ENCODE data around the gene GUK1. TPM values are rescaled to one million over a fixed set of nuclear protein-coding genes. Genes with fewer than 3 reads are reported as not detected.
A peak's percentile ranks its signal among the peaks of the same experiment; 100 is the strongest.
"Not testable (repeated sequence)": the region's sequence is repeated elsewhere in the genome, so short reads cannot be mapped to it uniquely, and the experiment has no call there.

GUK1 gene
- total and polyA plus RNA-seq, 4 experiments from 2014 or later: 179 to 488 (median 283) TPM

GRCh38 chr1:228108055-228108690 lies 31.9 kb upstream of the GUK1 start:
- Histone ChIP-seq H3K4me3 (ENCODE audit: low read length in 2 of 2) (peak overlapping the region; percentile 59 to 68), H3K27ac (ENCODE audit: low read depth, low read length) (peak overlapping the region; percentile 92), H3K4me1 (ENCODE audit: insufficient read depth, low read length) (peaks cover 29% of the 10 kb centered on the region), H3K27me3 (ENCODE audit: insufficient read depth, low read length) (no peaks in the 10 kb centered on the region), H3K36me3 (ENCODE audit: insufficient read depth, low read length) (peaks cover 12% of the 10 kb centered on the region), H3K9me3 (ENCODE audit: control insufficient read depth in 1 of 2, low read length in 2 of 2) (no peaks in the 10 kb centered on the region)
- Mint-ChIP-seq H3K27me3 (no peaks in the 10 kb centered on the region), H3K27ac (peak overlapping the region; percentile 83 to 98 (median 94)), H3K4me1 (peaks cover 9 to 57% (median 32%) of the 10 kb centered on the region in 4 donors), H3K9me3 (peaks cover 0 to 5% (median 0%) of the 10 kb centered on the region in 8 donors), H3K4me3 (peak overlapping the region; percentile 89 to 98 (median 94)), H3K36me3 (peaks cover 0 to 22% of the 10 kb centered on the region in 2 donors)
- intact Hi-C loops (cut with micrococcal nuclease): loop anchor here (5.0 kb wide), 1 partner anchor 1399 kb away; the partner anchor contains the start of gene NUP133
- CTCF ChIA-PET (ENCODE audit: partially characterized antibody): interaction anchor here (1.8 kb wide), 1 partner anchor 347 kb away, joined by 3 read pairs; no protein-coding TSS in a partner anchor
- POLR2A ChIA-PET (ENCODE audit: partially characterized antibody): interaction anchor here (0.8 to 3.2 kb wide), 6 partner anchors 8 to 58 kb away, joined by 4 to 33 read pairs (median 16); partner anchors contain the start of genes ARF1, GUK1 and IBA57
- DNase-seq: no peak

- peaks cover 0 to 1% (median 0%) of the 10 kb centered on the region in 8 donors for H3K9me3 Mint-ChIP-seq
- no peaks in the 10 kb centered on the region for H3K27me3 Mint-ChIP-seq
- no peaks in the 10 kb centered on the region for H3K9me3 ChIP-seq (ENCODE audit: control insufficient read depth in 1 of 2, low read length in 2 of 2)
- ChIA-PET POLR2A (ENCODE audit: partially characterized antibody) (interaction anchor here (0.8 to 3.2 kb wide), 5 partner anchors 9 to 57 kb away, joined by 4 to 33 read pairs (median 18); partner anchors contain the start of genes ARF1, GUK1 and IBA57), CTCF (ENCODE audit: partially characterized antibody) (interaction anchor here (1.8 to 3.1 kb wide), 2 partner anchors 22 to 347 kb away, joined by 3 to 14 read pairs; no protein-coding TSS in a partner anchor)
- peaks cover 9 to 51% (median 29%) of the 10 kb centered on the region in 4 donors for H3K4me1 Mint-ChIP-seq
- H3K4me3 Mint-ChIP-seq: peak overlapping the region; percentile 89 to 98 (median 94)
- H3K27ac ChIP-seq (ENCODE audit: low read depth, low read length): peak overlapping the region; percentile 92
- peaks cover 0 to 19% of the 10 kb centered on the region in 2 donors for H3K36me3 Mint-ChIP-seq
- intact Hi-C loops (cut with micrococcal nuclease): loop anchor here (1.0 to 5.0 kb wide), 5 partner anchors 26 to 1399 kb away; partner anchors contain the start of genes ARF1, GUK1 and NUP133
- H3K4me3 ChIP-seq (ENCODE audit: low read length in 2 of 2): peak overlapping the region; percentile 59 to 68
- no peaks in the 10 kb centered on the region for H3K27me3 ChIP-seq (ENCODE audit: insufficient read depth, low read length)
- DNase-seq: no peak
- peaks cover 26% of the 10 kb centered on the region for H3K4me1 ChIP-seq (ENCODE audit: insufficient read depth, low read length)
- H3K36me3 ChIP-seq (ENCODE audit: insufficient read depth, low read length): peaks cover 12% of the 10 kb centered on the region
- peak overlapping the region; percentile 92 to 98 (median 95) for H3K27ac Mint-ChIP-seq
Measured at GRCh38 chr1:228108742-228109072, 31.4 kb upstream of the GUK1 start.

- peak within 1 kb of the TSS; percentile 92 to 98 (median 95) for H3K27ac Mint-ChIP-seq
- H3K4me3 ChIP-seq (ENCODE audit: low read length in 2 of 2): peak within 1 kb of the TSS; percentile 68 to 76
- H3K9me3 Mint-ChIP-seq: peaks cover 0 to 1% (median 0%) of the 10 kb centered on the region in 8 donors
- DNase-seq: peak; percentile 97 to 99 (median 98)
- no peaks in the 10 kb centered on the region for H3K9me3 ChIP-seq (ENCODE audit: control insufficient read depth in 1 of 2, low read length in 2 of 2)
- ChIA-PET CTCF (ENCODE audit: partially characterized antibody) (interaction anchor here (0.9 to 3.1 kb wide), 6 partner anchors 21 to 346 kb away, joined by 3 to 14 read pairs (median 3); no protein-coding TSS in a partner anchor), POLR2A (ENCODE audit: partially characterized antibody) (interaction anchor here (0.7 to 3.2 kb wide), 10 partner anchors 10 to 377 kb away, joined by 3 to 33 read pairs (median 4); partner anchors contain the start of genes ARF1, GUK1, IBA57 and JMJD4)
- no peaks in the 10 kb centered on the region for H3K27me3 Mint-ChIP-seq
- peaks cover 0 to 18% of the 10 kb centered on the region in 2 donors for H3K36me3 Mint-ChIP-seq
- peaks cover 12% of the 10 kb centered on the region for H3K36me3 ChIP-seq (ENCODE audit: insufficient read depth, low read length)
- no peaks in the 10 kb centered on the region for H3K27me3 ChIP-seq (ENCODE audit: insufficient read depth, low read length)
- peaks cover 21% of the 10 kb centered on the region for H3K4me1 ChIP-seq (ENCODE audit: insufficient read depth, low read length)
- peaks cover 9 to 45% (median 26%) of the 10 kb centered on the region in 4 donors for H3K4me1 Mint-ChIP-seq
- H3K4me3 Mint-ChIP-seq: peak within 1 kb of the TSS; percentile 89 to 98 (median 94)
- H3K27ac ChIP-seq (ENCODE audit: low read depth, low read length): peak within 1 kb of the TSS; percentile 92
- intact Hi-C loops (cut with micrococcal nuclease): loop anchor here (1.0 to 5.0 kb wide), 5 partner anchors 27 to 1398 kb away; partner anchors contain the start of genes ARF1, GUK1 and NUP133
Measured at GRCh38 chr1:228109073-228109961, 30.8 kb upstream of the GUK1 start, which contains the start of gene MRPL55. MRPL55 (minus strand) TSS chr1:228109299; CDS start chr1:228108260, 1,039 bp downstream.

- intact Hi-C loops (cut with micrococcal nuclease): loop anchor here (1.0 to 5.0 kb wide), 5 partner anchors 28 to 1397 kb away; partner anchors contain the start of genes ARF1, GUK1 and NUP133
- peak overlapping the region; percentile 92 for H3K27ac ChIP-seq (ENCODE audit: low read depth, low read length)
- Mint-ChIP-seq H3K9me3 (no peaks in the 10 kb centered on the region), H3K4me3 (peak overlapping the region; percentile 89 to 98 (median 94)), H3K27ac (peak overlapping the region; percentile 79 to 98 (median 95)), H3K27me3 (no peaks in the 10 kb centered on the region), H3K36me3 (peaks cover 0 to 15% of the 10 kb centered on the region in 2 donors), H3K4me1 (peaks cover 8 to 38% (median 22%) of the 10 kb centered on the region in 4 donors)
- no peak for DNase-seq
- H3K9me3 ChIP-seq (ENCODE audit: control insufficient read depth in 1 of 2, low read length in 2 of 2): no peaks in the 10 kb centered on the region
- no peaks in the 10 kb centered on the region for H3K27me3 ChIP-seq (ENCODE audit: insufficient read depth, low read length)
- POLR2A ChIA-PET (ENCODE audit: partially characterized antibody): interaction anchor here (0.7 to 3.2 kb wide), 10 partner anchors 11 to 377 kb away, joined by 3 to 33 read pairs (median 3); partner anchors contain the start of genes ARF1, GUK1, IBA57 and JMJD4
- H3K4me1 ChIP-seq (ENCODE audit: insufficient read depth, low read length): peaks cover 21% of the 10 kb centered on the region
- peaks cover 12% of the 10 kb centered on the region for H3K36me3 ChIP-seq (ENCODE audit: insufficient read depth, low read length)
- CTCF ChIA-PET (ENCODE audit: partially characterized antibody): interaction anchor here (0.9 to 3.1 kb wide), 5 partner anchors 21 to 57 kb away, joined by 3 to 14 read pairs (median 3); no protein-coding TSS in a partner anchor
- peak overlapping the region; percentile 68 to 76 for H3K4me3 ChIP-seq (ENCODE audit: low read length in 2 of 2)
Measured at GRCh38 chr1:228109962-228110488, 30.1 kb upstream of the GUK1 start.

GRCh38 chr1:228110556-228110955 lies 29.5 kb upstream of the GUK1 start:
- H3K9me3 Mint-ChIP-seq: no peaks in the 10 kb centered on the region
- ChIA-PET POLR2A (ENCODE audit: partially characterized antibody) (interaction anchor here (0.9 to 3.2 kb wide), 5 partner anchors 21 to 376 kb away, joined by 3 to 26 read pairs (median 3); partner anchors contain the start of genes ARF1, IBA57, JMJD4 and SNAP47), CTCF (ENCODE audit: partially characterized antibody) (interaction anchor here (1.2 to 3.1 kb wide), 2 partner anchors 20 to 26 kb away, joined by 3 to 14 read pairs; no protein-coding TSS in a partner anchor)
- H3K27ac ChIP-seq (ENCODE audit: low read depth, low read length): no peak overlapping the region
- H3K36me3 ChIP-seq (ENCODE audit: insufficient read depth, low read length): peaks cover 12% of the 10 kb centered on the region
- no peaks in the 10 kb centered on the region for H3K27me3 ChIP-seq (ENCODE audit: insufficient read depth, low read length)
- peaks cover 8 to 37% (median 22%) of the 10 kb centered on the region in 4 donors for H3K4me1 Mint-ChIP-seq
- no peak for DNase-seq
- peaks cover 21% of the 10 kb centered on the region for H3K4me1 ChIP-seq (ENCODE audit: insufficient read depth, low read length)
- no peaks in the 10 kb centered on the region for H3K27me3 Mint-ChIP-seq
- intact Hi-C loops (cut with micrococcal nuclease): no loop called here
- peak overlapping the region in 2 of 7 donors; percentile 43 to 98 for H3K27ac Mint-ChIP-seq
- H3K4me3 Mint-ChIP-seq: peak overlapping the region in 1 of 8 donors; percentile 21
- H3K36me3 Mint-ChIP-seq: peaks cover 0 to 15% of the 10 kb centered on the region in 2 donors
- H3K9me3 ChIP-seq (ENCODE audit: control insufficient read depth in 1 of 2, low read length in 2 of 2): no peaks in the 10 kb centered on the region
- no peak overlapping the region for H3K4me3 ChIP-seq (ENCODE audit: low read length in 2 of 2)

GRCh38 chr1:228111315-228111714 lies 28.8 kb upstream of the GUK1 start:
- H3K27me3 ChIP-seq (ENCODE audit: insufficient read depth, low read length); H3K9me3 Mint-ChIP-seq; intact Hi-C loops (cut with micrococcal nuclease); H3K36me3 ChIP-seq (ENCODE audit: insufficient read depth, low read length); DNase-seq; H3K27ac Mint-ChIP-seq; H3K9me3 ChIP-seq (ENCODE audit: control insufficient read depth in 1 of 2, low read length in 2 of 2); H3K4me3 Mint-ChIP-seq; H3K27ac ChIP-seq (ENCODE audit: low read depth, low read length); H3K27me3 Mint-ChIP-seq; H3K4me3 ChIP-seq (ENCODE audit: low read length in 2 of 2): not testable (repeated sequence)
- CTCF ChIA-PET (ENCODE audit: partially characterized antibody): interaction anchor here (3.1 kb wide), 1 partner anchor 19 kb away, joined by 14 read pairs; no protein-coding TSS in a partner anchor
- POLR2A ChIA-PET (ENCODE audit: partially characterized antibody): interaction anchor here (1.1 kb wide), 2 partner anchors 29 kb away, joined by 3 to 4 read pairs; partner anchors contain the start of gene ARF1
- H3K36me3 Mint-ChIP-seq: peaks cover 0 to 14% of the 10 kb centered on the region in 2 donors
- H3K4me1 Mint-ChIP-seq: peaks cover 8 to 36% (median 22%) of the 10 kb centered on the region in 4 donors
- H3K4me1 ChIP-seq (ENCODE audit: insufficient read depth, low read length): peaks cover 21% of the 10 kb centered on the region
